Liver (tissue), 9 donors: ENCODE measurements around the gene TNFSF15. TPM values are rescaled to one million over a fixed set of nuclear protein-coding genes. Genes with fewer than 3 reads are reported as not detected.

ENCODE experiments used
- DNase-seq: peaks from one replicate; pipeline ENCODE4 v3.0.0-alpha.2; 2017; ENCODE audit warnings: low spot score
- H3K27ac ChIP-seq, 2 donors: one replicate each; pipeline ENCODE4 v1.7.0; 2013; ENCODE audit warnings: inconsistent platforms in 2 of 2, low read length in 2 of 2, control low read depth in 1 of 2, low read depth in 1 of 2, mild to moderate bottlenecking in 1 of 2
- H3K27me3 ChIP-seq, 4 donors: one replicate each; pipeline versions ENCODE4 v1.6.1 to v1.7.0; 2013; ENCODE audit warnings: low read length in 3 of 4, inconsistent platforms in 1 of 4, mild to moderate bottlenecking in 1 of 4, moderate library complexity in 1 of 4; ENCODE audit not compliant: control insufficient read depth in 4 of 4, insufficient read depth in 4 of 4
- H3K36me3 ChIP-seq, 4 donors: one replicate each; pipeline versions ENCODE4 v1.6.1 to v1.7.0; 2013; ENCODE audit warnings: low read length in 3 of 4, mild to moderate bottlenecking in 3 of 4, low read depth in 1 of 4, moderate library complexity in 1 of 4; ENCODE audit not compliant: control insufficient read depth in 4 of 4, insufficient read depth in 3 of 4
- H3K4me1 ChIP-seq, 4 donors: one replicate each; pipeline versions ENCODE4 v1.6.1 to v1.7.0; 2013; ENCODE audit warnings: low read length in 3 of 4, mild to moderate bottlenecking in 3 of 4, moderate library complexity in 1 of 4; ENCODE audit not compliant: control insufficient read depth in 4 of 4, insufficient read depth in 4 of 4
- H3K4me3 ChIP-seq, 3 donors: one replicate each; pipeline versions ENCODE4 v1.6.1 to v1.7.0; 2013; ENCODE audit warnings: low read length in 3 of 3, control low read depth in 1 of 3, low read depth in 1 of 3, mild to moderate bottlenecking in 1 of 3
- H3K9ac ChIP-seq, 2 donors: one replicate each; pipeline ENCODE4 v1.7.0; 2013; ENCODE audit warnings: low read length in 2 of 2, mild to moderate bottlenecking in 2 of 2, moderate library complexity in 2 of 2, control low read depth in 1 of 2, low read depth in 1 of 2
- H3K9me3 ChIP-seq, 4 donors: one replicate each; pipeline versions ENCODE4 v1.6.1 to v1.7.0; 2013; ENCODE audit warnings: low read length in 3 of 4; ENCODE audit not compliant: control insufficient read depth in 4 of 4
- ATF3 ChIP-seq: IDR thresholded peaks from 2 replicates; pipeline ENCODE4 v1.6.1; 2016; ENCODE audit warnings: antibody characterized with exemption
- CTCF ChIP-seq: fragments of 150-350 bp; IDR thresholded peaks from 2 replicates; pipeline ENCODE4 v1.5.1; 2017; ENCODE audit warnings: improper control_type of control experiment, low read depth, low read length; ENCODE audit not compliant: missing input control
- EGR1 ChIP-seq, 2 donors: IDR thresholded peaks; 2 replicates each; pipeline ENCODE4 v1.6.1; 2016 to 2018; ENCODE audit warnings: antibody characterized with exemption in 2 of 2, low read depth in 2 of 2
- FOXA1 ChIP-seq: IDR thresholded peaks from 2 replicates; pipeline ENCODE4 v1.6.1; 2016; ENCODE audit warnings: antibody characterized with exemption
- FOXA2 ChIP-seq: IDR thresholded peaks from 2 replicates; pipeline ENCODE4 v1.6.1; 2016; ENCODE audit warnings: antibody characterized with exemption
- GABPA ChIP-seq, 2 donors: IDR thresholded peaks in 1 of 2; conservative IDR thresholded peaks in 1 of 2; 2 replicates each; pipeline ENCODE4 v1.6.1; 2016; ENCODE audit warnings: antibody characterized with exemption in 2 of 2, mild to moderate bottlenecking in 1 of 2, moderate library complexity in 1 of 2
- HNF4G ChIP-seq: IDR thresholded peaks from 2 replicates; pipeline ENCODE4 v1.6.1; 2016; ENCODE audit warnings: antibody characterized with exemption
- JUND ChIP-seq, 2 donors: IDR thresholded peaks; 2 replicates each; pipeline ENCODE4 v1.6.1; 2016; ENCODE audit warnings: antibody characterized with exemption in 2 of 2
- MAX ChIP-seq: IDR thresholded peaks from 2 replicates; pipeline ENCODE4 v1.6.1; 2016; ENCODE audit warnings: antibody characterized with exemption
- NR2F2 ChIP-seq: IDR thresholded peaks from 2 replicates; pipeline ENCODE4 v1.6.1; 2016; ENCODE audit warnings: antibody characterized with exemption
- RAD21 ChIP-seq, 2 donors: IDR thresholded peaks; 2 replicates each; pipeline ENCODE4 v1.6.1; 2016; ENCODE audit warnings: antibody characterized with exemption in 2 of 2, mild to moderate bottlenecking in 2 of 2
- RXRA ChIP-seq, 2 donors: IDR thresholded peaks; 2 replicates each; pipeline ENCODE4 v1.6.1; 2017 to 2018; ENCODE audit warnings: antibody characterized with exemption in 2 of 2, mild to moderate bottlenecking in 1 of 2
- TAF1 ChIP-seq: conservative IDR thresholded peaks from 2 replicates; pipeline ENCODE4 v1.6.1; 2016; ENCODE audit warnings: antibody characterized with exemption, mild to moderate bottlenecking
- ZBTB33 ChIP-seq: IDR thresholded peaks from 2 replicates; pipeline ENCODE4 v1.6.1; 2016; ENCODE audit warnings: antibody characterized with exemption
- WGBS: extraction: QIAGEN DNeasy Blood & Tissue Kit; methylation state at CpG from one replicate; pipeline ENCODE4 v1.1.7; 2013; 5-methylcytosine and 5-hydroxymethylcytosine counted together
- polyA plus RNA-seq, 2 donors: library from polyadenylated mRNA; stranded (reverse) in 1 of 2; unstranded in 1 of 2; fragments of 200-250 nt in 1 of 2; fragments of >200 nt in 1 of 2; fragmentation: Nextera tagmentation in 1 of 2; extraction: Ambion mirVana in 1 of 2; gene quantifications; one replicate each; pipeline versions ENCODE4 v1.2.1 to v1.2.3, GENCODE V29; 2013 to 2015
- total RNA-seq, 2 donors: library from RNA; depleted of rRNA; stranded (reverse); fragments of >200 nt; gene quantifications; one replicate each; pipeline ENCODE4 v1.2.3, GENCODE V29; 2014
- donor health status: healthy.
- donor health status: healthy.
- donor health status: healthy.
- donor health status: healthy.
- donor health status: healthy.

TNFSF15 gene
- total and polyA plus RNA-seq, 4 donors, result 0.01 to 0.42 (median 0.08) TPM; not detected in 1

GRCh38 chr9:114754581-114754980 lies 51.3 kb downstream of the TNFSF15 start (continued):
- TF ChIP-seq ZBTB33 (no peak), ATF3 (no peak), EGR1 (IDR thresholded peaks at IDR 0.05; ENCODE audit: low read depth in 2 of 2) (no peak), MAX (no peak), GABPA (IDR thresholded peaks at IDR 0.05 in 1 of 2, conservative IDR thresholded peaks at IDR 0.05 in 1 of 2) (no peak), FOXA1 (no peak)

GRCh38 chr9:114746591-114747346 lies 59.1 kb downstream of the TNFSF15 start:
- no peaks in the 10 kb centered on the region for H3K36me3 ChIP-seq
- DNase-seq, result no peak
- H3K9ac ChIP-seq, result no peak overlapping the region
- H3K4me3 ChIP-seq, result no peak overlapping the region
- no peak overlapping the region for H3K27ac ChIP-seq
- WGBS, result 70% methylated on average over 2 of the region's 2 CpGs
- no peaks in the 10 kb centered on the region for H3K9me3 ChIP-seq
- peaks cover 0 to 5% (median 4%) of the 10 kb centered on the region in 4 donors for H3K4me1 ChIP-seq
- TF ChIP-seq FOXA2 (no peak), JUND (IDR thresholded peaks at IDR 0.05) (no peak), ZBTB33 (no peak), CTCF (no peak), RXRA (IDR thresholded peaks at IDR 0.05) (no peak), ATF3 (no peak), HNF4G (no peak), NR2F2 (no peak), MAX (no peak), TAF1 (no peak), RAD21 (IDR thresholded peaks at IDR 0.05) (no peak), EGR1 (IDR thresholded peaks at IDR 0.05; ENCODE audit: low read depth in 2 of 2) (no peak)
- H3K27me3 ChIP-seq, result no peaks in the 10 kb centered on the region
